Activated CD8-positive, alpha-beta T cell treated with anti-CD3 and anti-CD28 coated beads for 36 hours (primary cell): ENCODE results near the gene STIM1. TPM values are rescaled to one million over a fixed set of nuclear protein-coding genes. Genes with fewer than 3 reads are reported as not detected.

ENCODE experiments used
- ATAC-seq: fragments of 200-7000 bp; cut with Tn5 transposase; one replicate; pipeline ENCODE4 v1.10.0; 2021; ENCODE audit warnings: mild to moderate bottlenecking, moderate library complexity
- CTCF ChIA-PET: fragments of 350-600 bp; sonication (Branson Sonifier 250); formaldehyde crosslinking; loops from one replicate; lab custom pipeline; 2021; ENCODE audit warnings: antibody characterized with exemption; lab: Charles Lee
- POLR2A ChIA-PET: fragments of 350-600 bp; sonication (Branson Sonifier 250); formaldehyde crosslinking; loops from one replicate; lab custom pipeline; 2021; ENCODE audit warnings: antibody characterized with exemption; lab: Charles Lee
- DNase-seq: peaks from one replicate; pipeline ENCODE4 v3.0.0-alpha.2; 2020
- H3K27ac Mint-ChIP-seq: one replicate; pipeline ENCODE4 v1.8.0; 2021; ENCODE audit warnings: mild to moderate bottlenecking, mixed read lengths
- H3K27me3 Mint-ChIP-seq: one replicate; pipeline ENCODE4 v1.8.0; 2021; ENCODE audit warnings: mixed read lengths
- H3K36me3 Mint-ChIP-seq: one replicate; pipeline ENCODE4 v1.8.0; 2021; ENCODE audit warnings: low read depth, mixed read lengths
- H3K4me1 Mint-ChIP-seq: one replicate; pipeline ENCODE4 v1.8.0; 2021; ENCODE audit warnings: low read depth, mixed read lengths
- H3K4me3 Mint-ChIP-seq: one replicate; pipeline ENCODE4 v1.8.0; 2021; ENCODE audit warnings: mild to moderate bottlenecking, moderate library complexity, mixed read lengths
- H3K9me3 Mint-ChIP-seq: one replicate; pipeline ENCODE4 v1.8.0; 2021; ENCODE audit warnings: mixed read lengths
- CTCF ChIP-seq: fragments of 200-600 bp; IDR thresholded peaks from one replicate; pipeline ENCODE4 v1.8.0; 2022; ENCODE audit warnings: antibody characterized with exemption, mild to moderate bottlenecking
- intact Hi-C: fragments of 100-400 bp; cut with micrococcal nuclease; formaldehyde crosslinking; loops from one replicate; pipeline ENCODE4 v1.10.0; 2022
- total RNA-seq, 2 experiments: library from RNA; stranded (reverse); gene quantifications; one replicate each; pipeline ENCODE4 v1.2.3, GENCODE V29; 2021

STIM1 gene
- total RNA-seq, 2 experiments from 2014 or later, result 60.8 to 61.4 TPM

DNA sequence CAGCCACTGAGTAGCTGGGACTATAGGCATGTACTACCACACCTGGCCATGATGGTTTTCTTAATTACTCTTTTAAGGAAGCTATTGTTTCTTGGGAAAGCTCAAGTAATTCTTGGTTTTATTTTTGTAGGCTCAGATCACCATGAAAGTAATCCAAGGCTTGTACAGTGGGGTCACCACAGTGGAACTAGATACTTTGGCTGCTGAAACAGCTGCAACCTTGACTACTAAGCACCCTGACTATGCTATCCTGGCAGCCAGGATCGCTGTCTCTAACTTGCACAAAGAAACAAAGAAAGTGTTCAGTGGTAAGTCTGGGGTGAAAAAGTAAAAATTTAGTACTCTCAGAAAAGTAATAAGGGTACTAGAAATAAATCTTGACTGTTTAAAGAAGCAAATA is 250.5 kb downstream of the STIM1 start:
- H3K4me3 Mint-ChIP-seq, result no peak overlapping the region
- peaks cover 12% of the 10 kb centered on the region for H3K4me1 Mint-ChIP-seq
- DNase-seq (no peak), ATAC-seq (no peak)
- TF ChIP-seq CTCF, result no peak
- H3K27ac Mint-ChIP-seq, result no peak overlapping the region
- H3K27me3 Mint-ChIP-seq, result no peaks in the 10 kb centered on the region
- intact Hi-C loops, result no loop called here
- CTCF ChIA-PET, result no interaction called here
- POLR2A ChIA-PET, result interaction anchor here (0.6 kb wide), 1 partner anchor 37 kb away, joined by 3 read pairs; no protein-coding TSS in a partner anchor
- H3K9me3 Mint-ChIP-seq, result no peaks in the 10 kb centered on the region
- peaks cover 45% of the 10 kb centered on the region for H3K36me3 Mint-ChIP-seq

DNA sequence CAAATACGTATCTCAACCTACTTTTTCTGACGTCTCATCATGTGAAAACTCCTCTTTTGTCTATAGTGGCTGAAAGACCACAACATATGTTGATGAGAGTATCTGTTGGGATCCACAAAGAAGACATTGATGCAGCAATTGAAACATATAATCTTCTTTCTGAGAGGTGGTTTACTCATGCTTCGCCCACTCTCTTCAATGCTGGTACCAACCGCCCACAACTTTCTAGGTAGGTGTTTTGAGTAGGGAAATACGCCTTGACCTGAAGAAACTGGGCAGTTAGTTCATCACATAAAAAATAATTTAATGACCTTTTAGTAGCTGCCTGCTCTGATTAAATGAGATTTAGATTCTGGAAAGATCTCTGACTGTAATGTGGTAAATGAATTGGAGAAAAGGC is 256.4 kb downstream of the STIM1 start:
- H3K4me1 Mint-ChIP-seq, result peaks cover 8% of the 10 kb centered on the region
- ChIA-PET CTCF (no interaction called here), POLR2A (no interaction called here)
- TF ChIP-seq CTCF, result no peak
- ATAC-seq (no peak), DNase-seq (no peak)
- no peaks in the 10 kb centered on the region for H3K9me3 Mint-ChIP-seq
- H3K27me3 Mint-ChIP-seq, result no peaks in the 10 kb centered on the region
- H3K4me3 Mint-ChIP-seq, result no peak overlapping the region
- no peak overlapping the region for H3K27ac Mint-ChIP-seq
- peaks cover 49% of the 10 kb centered on the region for H3K36me3 Mint-ChIP-seq
- intact Hi-C loops, result no loop called here

GRCh38 chr11:4115128-4115527 is 259.7 kb downstream of the STIM1 start:
- ATAC-seq (no peak), DNase-seq (no peak)
- ChIA-PET POLR2A (no interaction called here), CTCF (no interaction called here)
- Mint-ChIP-seq H3K27ac (no peak overlapping the region), H3K9me3 (no peaks in the 10 kb centered on the region), H3K36me3 (peaks cover 50% of the 10 kb centered on the region), H3K4me1 (peaks cover 12% of the 10 kb centered on the region), H3K27me3 (no peaks in the 10 kb centered on the region), H3K4me3 (no peak overlapping the region)
- TF ChIP-seq CTCF, result no peak
- intact Hi-C loops, result no loop called here

DNA sequence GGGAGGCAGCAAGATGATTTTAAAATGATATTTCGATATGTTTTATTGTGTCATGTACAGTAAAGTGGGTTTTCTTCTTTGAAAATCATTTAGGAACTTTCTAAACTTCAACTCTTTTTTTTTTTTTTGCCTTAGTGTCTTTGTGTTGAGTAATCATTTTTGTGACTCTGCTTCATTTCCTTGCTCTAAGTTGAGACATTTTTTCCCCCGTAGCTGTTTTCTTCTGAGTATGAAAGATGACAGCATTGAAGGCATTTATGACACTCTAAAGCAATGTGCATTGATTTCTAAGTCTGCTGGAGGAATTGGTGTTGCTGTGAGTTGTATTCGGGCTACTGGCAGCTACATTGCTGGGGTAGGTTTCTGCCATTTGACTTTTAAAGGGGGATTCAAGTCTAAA is 262.6 kb downstream of the STIM1 start:
- no peak for ATAC-seq
- H3K4me3 Mint-ChIP-seq, result no peak overlapping the region
- DNase-seq, result no peak
- intact Hi-C loops, result no loop called here
- CTCF ChIA-PET, result no interaction called here
- H3K27me3 Mint-ChIP-seq, result no peaks in the 10 kb centered on the region
- H3K4me1 Mint-ChIP-seq, result peaks cover 10% of the 10 kb centered on the region
- POLR2A ChIA-PET, result no interaction called here
- no peak overlapping the region for H3K27ac Mint-ChIP-seq
- TF ChIP-seq CTCF, result no peak
- no peaks in the 10 kb centered on the region for H3K9me3 Mint-ChIP-seq
- H3K36me3 Mint-ChIP-seq, result peaks cover 58% of the 10 kb centered on the region

GRCh38 chr11:4123218-4123617 is 267.8 kb downstream of the STIM1 start:
- Mint-ChIP-seq H3K27me3 (no peaks in the 10 kb centered on the region), H3K36me3 (peaks cover 80% of the 10 kb centered on the region), H3K4me3 (no peak overlapping the region), H3K4me1 (peaks cover under 1% of the 10 kb centered on the region), H3K9me3 (no peaks in the 10 kb centered on the region), H3K27ac (no peak overlapping the region)
- DNase-seq (no peak), ATAC-seq (no peak)
- intact Hi-C loops, result no loop called here
- TF ChIP-seq CTCF, result no peak
- ChIA-PET POLR2A (no interaction called here), CTCF (no interaction called here)
